Bladder microvascular endothelial cell (primary cell): Measurements from ENCODE around the gene MGAT4D. TPM values are rescaled to one million over a fixed set of nuclear protein-coding genes. Genes with fewer than 3 reads are reported as not detected.

Experiments
- total RNA-seq: library from RNA; depleted of rRNA; stranded (reverse); fragments of >200 nt; gene quantifications from 2 replicates; pipeline ENCODE4 v1.2.3, GENCODE V29; 2014

MGAT4D gene
- not detected in 2 replicates for total RNA-seq

GRCh38 chr4:140497747-140498636 lies at the start of gene MGAT4D:
Gene MGAT4D (minus strand): TSS chr4:140498293. CDS start chr4:140498222, 71 bp downstream.

GRCh38 chr4:140523857-140524742 lies 26.0 kb upstream of the MGAT4D start, which contains the start of gene ELMOD2:
Gene ELMOD2 (plus strand): TSS chr4:140524168. CDS start chr4:140525429, 1,261 bp downstream.

DNA sequence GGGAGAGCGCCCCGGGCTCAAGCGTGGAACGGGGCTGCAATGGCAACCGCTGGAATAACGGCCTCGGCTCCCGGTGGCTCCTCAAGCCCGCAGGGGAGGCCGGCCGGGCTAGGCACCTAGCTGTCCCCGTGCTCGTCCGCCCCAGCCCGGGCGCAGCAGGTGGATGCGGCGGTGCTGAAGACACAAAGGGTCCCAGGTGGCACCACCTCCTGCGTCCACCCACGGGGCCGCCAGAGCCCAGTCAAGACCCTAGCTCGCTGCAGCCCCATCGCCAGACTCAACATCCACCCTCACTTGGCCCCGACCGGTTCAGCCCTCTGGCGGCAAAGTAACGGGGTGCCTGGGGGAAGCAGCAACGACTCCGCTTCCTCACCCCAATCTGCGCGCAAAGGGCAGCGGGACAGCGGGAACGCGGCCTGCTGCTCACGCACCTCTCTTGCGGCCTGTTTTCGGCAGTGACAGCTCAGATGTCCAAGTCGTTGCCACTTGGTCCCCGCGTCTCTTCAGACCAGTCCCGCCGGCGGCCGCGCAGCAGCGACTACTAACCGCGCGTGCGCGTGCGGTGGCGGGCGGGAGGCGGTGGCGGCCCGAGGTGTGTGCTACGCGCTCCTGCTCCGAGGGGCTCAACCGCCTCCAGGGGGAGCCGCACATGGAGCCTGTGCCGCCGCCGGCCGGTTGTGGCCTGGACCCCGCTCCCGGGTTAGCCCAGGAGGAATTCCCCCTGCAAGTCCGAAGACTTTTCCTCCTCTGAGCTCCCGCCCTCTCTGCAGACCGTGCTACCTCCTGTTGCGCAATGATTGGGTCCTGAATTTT lies 70.8 kb downstream of the MGAT4D start, which contains the start of gene CLGN:
Gene CLGN (minus strand): TSS at position 543 of the 813 bp plus-strand sequence. CDS start 14,570 bp downstream, outside the sequence.

Other genes starting within 250 kb of the MGAT4D start
- gene SCOC, start 124.6 kb downstream of the MGAT4D start, total RNA-seq: 24.0 and 35.7 TPM in 2 replicates
- 0.38 and 0.81 TPM in 2 replicates for gene CLGN, start 70.6 kb downstream of the MGAT4D start, total RNA-seq
- 12.1 and 17.1 TPM in 2 replicates for gene ELMOD2, start 25.9 kb upstream of the MGAT4D start, total RNA-seq
- not detected in 2 replicates for gene UCP1, start 70.7 kb upstream of the MGAT4D start, total RNA-seq